GM18520 (cell line): ENCODE results near the gene FARP1.

Source experiments
- ATAC-seq: cut with Tn5 transposase; IDR thresholded peaks from one replicate; pipeline ENCODE4 v1.9.1; 2021; ENCODE audit not compliant: unreplicated experiment

FARP1 gene

DNA sequence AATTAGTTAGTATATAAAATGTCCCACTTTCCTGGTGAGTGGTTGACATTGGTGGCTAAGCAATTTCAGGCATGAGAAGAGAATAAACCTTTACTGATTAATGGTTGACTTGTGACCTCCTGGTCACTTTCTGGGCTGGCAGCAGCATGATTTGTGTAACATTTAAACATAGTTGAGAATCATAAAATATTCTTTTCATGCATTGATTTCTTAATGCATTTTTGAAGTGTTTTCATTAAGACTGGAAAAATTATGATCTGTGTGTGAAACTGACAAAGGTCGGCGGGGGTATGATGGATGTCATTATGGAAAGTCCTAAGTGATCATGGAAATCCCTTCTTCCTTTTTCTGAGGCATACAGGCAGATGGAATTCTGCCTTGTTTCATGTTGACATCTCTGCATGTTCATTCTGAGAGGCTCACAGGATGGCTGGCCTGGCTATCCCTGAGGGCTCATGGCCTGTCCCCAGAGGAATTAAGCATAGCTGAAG is 132.8 kb downstream of the FARP1 start:
- no peak for ATAC-seq

DNA sequence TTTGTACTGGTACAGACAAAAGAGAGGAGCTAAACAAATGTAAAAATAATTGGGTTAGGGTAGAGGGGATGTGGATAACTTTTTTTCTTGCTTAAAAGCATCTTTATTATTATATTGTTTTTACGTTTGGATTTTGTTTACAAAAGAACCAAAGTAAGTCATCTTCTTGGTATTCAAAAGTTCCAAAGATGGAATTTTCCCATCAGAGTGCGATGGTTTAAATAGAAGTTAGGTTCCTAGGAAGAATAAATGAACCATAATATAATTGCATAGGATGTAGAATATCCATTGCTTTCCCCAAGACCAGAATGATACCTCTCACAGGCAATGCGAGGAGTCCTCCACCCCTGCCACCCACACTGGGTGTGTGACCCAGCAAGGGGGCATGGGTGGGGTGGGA is 133.6 kb downstream of the FARP1 start:
- no peak for ATAC-seq

DNA sequence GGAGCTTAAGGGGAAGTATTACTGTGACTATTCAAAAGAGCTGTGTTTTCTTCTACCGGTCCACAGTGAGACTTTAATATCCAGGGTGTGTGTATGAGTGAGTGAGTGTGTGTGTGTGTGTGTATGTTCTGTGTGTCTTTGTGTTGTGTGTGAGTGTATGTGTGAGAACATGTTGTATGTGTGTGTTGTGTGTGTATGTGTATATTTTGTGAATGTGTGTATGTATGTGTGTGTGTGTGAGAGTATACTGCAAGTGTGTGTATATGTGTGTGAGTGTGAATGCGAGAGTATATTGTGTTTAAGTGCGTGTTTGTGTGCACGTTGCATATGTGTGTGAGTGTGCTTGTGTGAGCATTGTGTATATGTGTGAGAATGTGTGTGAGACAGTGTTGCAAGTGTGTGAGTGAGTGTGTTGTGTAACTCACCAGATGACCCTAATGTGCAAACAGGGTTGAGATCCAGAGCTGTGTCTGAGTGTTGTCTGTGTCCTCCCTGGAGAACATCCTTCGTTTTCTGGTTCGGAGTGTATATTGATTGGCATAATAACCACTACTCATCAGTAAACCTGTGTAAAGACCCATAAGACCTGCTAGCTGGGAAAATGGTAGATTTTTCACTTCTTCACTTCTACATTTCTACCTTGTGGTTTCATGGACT is 135.3 kb downstream of the FARP1 start:
- ATAC-seq: no peak

DNA sequence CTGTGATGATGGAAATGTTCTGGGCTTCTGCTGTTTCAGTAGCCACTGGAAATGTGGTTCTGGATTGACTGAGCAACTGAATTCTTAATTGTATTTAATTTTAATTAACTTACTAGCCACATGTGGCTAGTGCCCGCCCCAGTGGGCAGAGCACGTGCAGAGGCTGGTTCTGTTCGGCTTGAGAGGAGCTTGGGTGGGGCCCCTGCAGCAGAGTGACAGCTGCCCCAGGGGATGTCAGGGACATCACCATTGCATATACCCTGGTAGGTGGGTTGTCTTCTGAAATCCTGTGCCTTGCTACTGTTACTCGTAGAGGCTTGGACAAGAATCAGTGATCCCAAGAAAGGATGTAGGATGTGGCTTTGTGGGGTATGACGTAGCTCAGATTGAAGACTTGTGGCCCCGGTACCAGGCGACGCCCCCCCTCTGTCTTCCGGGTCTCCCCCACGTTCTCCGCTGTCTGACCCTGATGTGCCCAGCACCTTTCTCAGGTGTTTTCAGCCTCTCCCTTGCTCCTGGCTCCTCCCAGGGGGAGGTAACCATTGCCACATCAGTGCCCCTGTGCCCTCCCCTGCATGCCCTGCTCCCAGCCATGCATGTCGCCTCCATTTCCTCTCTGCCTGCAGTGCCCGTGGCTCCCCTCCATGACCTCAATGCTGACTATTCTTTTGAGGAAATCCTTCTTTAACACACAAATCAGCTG is 136.7 kb downstream of the FARP1 start:
- no peak for ATAC-seq

DNA sequence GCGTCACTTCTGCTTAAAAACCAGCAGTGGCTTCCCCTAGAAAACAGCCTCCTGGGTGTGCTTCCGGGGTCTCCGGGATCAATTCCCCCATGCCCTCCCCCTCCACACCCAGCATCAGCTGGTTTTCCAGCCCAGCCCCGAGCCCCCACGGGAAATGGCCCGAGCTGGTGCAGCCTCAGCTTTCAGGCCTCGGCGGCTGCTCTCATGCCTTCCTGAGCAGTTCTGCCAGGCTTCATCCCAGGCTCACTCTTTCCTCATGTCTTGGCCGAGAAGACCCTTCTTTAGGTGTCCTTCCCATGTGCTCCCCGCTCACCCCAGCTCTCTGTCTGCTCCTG is 137.2 kb downstream of the FARP1 start:
- no peak for ATAC-seq

DNA sequence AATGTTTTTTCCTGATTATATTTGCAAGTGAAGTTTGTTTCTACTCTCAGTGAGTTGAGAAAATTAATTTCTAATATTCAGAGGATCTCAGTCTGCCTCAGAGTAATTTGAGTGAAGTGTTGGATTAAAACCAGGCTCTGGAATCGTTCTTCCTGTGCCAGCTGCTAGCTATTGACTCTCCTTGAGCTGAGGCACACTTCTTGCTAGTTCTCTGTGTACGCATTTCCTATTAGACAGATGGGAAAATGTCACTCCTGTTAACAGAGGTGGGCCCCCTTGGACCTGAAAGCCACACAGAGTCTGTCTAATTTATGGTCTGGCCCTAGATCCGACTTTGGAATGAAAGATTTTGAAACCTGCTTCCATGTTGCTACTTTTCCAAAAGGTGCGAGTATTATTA is 141.8 kb downstream of the FARP1 start:
- ATAC-seq: no peak

DNA sequence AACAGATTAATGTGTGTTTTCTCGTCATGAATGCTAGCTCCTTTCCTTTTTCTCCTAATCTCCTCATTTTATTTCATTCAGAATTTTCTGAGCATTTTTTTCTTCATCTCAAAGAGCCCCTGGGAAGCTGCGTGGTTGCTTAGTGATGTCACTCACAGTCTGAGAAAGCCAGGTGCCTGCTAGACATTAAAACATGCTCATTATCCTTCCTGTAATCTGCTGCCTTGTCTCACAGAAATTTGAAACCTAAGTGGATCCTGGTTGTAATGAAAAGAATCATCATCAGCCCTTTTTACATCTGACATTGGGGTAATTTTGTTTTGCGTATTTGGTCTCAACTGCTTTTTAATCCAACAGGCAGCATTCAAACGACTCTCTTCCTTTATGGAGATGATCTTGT is 142.4 kb downstream of the FARP1 start:
- ATAC-seq: no peak

DNA sequence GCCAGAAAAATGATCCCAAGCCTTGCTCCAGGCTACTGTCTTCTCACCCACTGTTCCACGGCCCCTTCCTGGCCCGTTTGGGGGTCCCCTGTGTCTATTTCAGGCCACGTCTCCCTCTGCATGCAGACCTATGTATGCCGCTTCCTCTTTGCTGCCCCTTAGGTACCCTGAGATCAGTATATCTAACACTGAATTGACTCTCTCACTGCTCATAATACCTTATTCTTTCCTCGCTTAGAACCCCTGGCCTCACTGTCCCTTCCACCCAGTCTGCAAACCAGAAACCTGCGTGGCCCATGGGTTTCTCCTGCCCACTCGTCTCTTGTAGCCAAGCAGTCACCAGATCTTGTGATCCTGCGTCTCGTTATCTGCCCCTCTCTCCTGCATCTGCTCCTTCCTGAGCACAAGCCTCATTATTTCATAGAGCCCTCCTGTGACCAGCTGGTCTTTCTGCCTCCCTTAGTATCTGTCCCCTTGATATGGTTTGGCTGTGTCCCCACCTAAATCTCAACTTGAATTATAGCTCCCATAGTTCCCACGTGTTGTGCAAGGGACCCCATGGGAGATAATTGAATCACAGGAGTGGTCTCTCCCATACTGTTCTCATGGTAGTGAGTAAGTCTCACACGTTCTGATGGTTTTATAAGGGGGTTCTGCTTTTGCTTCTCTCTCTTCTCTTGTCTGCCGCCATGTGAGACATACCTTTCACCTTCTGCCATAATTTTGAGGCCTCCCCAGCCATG is 143.1 kb downstream of the FARP1 start:
- no peak for ATAC-seq

DNA sequence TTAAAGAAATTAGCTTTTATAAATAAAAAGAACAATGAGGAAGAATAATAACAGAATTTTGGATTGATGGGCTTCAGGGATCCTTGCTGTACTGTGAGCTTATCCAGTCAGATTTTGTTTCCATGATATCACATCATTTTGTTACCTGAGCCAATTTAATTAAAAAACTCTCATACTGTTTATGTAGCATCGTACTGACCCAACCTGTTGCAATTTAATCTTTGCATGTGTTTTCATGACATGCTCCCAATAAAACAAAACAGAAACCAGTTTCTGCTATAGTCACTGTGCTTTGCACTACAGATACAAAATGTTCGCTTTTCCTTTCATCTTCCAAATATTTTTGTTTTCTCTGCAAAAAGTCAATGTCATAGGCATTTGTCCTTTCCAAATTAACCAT is 143.9 kb downstream of the FARP1 start:
- ATAC-seq: no peak

DNA sequence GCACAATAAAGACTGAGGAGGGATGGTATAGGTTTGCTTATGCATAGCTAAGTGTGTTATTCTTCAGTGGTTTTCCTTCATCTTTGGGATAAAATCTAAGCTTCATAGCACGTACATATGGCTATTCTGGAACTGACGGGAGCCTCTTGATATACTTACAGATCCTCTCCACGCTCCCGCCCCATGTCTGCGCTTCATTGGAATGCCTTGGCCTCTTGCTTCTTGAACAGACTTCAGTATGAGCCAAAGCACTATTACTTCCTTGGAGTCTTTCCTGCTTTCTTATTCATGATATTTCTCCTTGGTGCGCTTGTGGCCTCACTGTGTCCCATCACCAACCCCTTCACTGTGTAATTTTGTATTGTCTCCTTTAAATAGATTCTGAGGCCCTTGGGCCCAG is 145.3 kb downstream of the FARP1 start:
- no peak for ATAC-seq

DNA sequence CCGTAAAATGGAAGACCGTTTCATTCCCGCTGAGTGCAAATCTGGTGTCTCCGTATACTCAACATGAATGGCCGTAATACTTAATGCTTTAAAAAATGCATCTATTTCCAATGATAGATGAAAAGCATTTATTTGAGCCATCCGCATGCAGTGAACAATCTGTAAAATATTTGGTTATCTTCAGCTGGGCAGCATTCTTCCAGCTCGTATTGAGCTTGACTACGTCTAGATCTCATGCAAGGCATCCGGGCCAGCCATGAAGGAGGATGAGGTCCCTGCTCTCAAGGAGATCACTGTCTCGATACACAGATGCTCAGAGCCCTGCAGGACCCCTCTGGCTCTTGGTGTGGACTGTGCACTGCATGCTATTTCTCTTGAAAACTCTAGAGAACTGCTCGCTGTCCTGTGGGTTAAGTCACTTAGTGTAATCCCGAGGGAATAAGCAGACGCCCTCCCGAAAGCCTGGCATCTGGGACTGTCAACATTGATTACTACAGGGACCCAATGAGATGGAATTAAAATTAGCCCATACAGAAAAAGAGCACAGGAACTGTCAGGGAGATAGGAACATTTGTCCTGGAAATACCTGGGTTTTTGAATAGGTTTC is 146.5 kb downstream of the FARP1 start:
- no peak for ATAC-seq

DNA sequence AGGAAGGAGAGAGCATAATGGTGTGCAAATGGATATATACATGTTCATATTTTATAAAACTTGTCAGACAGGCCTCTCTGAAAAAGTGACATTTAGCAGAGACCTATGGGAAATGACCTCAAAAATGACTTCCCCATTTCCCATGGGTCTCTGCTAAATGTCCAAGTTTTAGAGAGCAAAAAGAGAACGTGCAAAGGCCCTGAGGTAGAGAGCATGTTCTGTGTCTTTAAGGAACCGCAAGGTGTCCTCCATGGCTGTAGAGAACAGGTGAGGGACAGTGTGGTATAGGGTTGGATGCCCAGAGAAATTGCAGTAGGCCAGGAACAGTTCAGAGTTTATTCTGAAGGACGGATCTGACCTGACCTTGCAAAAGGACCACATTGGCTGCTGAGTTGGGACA is 147.4 kb downstream of the FARP1 start:
- no peak for ATAC-seq

DNA sequence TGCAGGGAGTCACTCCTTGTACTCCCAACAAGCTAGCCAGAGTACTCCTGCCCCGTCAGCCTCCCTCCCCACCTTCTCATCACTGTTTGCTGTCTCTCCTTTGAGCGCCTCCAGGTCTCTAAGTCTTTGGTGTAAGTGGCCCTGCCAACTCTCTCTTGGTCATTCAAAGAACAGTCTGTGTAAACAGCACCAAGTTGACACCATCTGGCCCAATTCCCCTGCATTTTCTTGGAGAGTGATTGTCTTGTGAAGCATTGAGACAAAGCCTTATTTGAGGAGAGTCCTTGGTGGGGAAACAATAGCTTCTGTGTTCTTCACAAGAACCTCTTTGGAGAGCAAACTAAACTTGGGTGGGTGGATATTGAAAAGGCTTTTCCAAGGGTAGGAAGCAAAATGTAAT is 148.8 kb downstream of the FARP1 start:
- ATAC-seq: no peak

DNA sequence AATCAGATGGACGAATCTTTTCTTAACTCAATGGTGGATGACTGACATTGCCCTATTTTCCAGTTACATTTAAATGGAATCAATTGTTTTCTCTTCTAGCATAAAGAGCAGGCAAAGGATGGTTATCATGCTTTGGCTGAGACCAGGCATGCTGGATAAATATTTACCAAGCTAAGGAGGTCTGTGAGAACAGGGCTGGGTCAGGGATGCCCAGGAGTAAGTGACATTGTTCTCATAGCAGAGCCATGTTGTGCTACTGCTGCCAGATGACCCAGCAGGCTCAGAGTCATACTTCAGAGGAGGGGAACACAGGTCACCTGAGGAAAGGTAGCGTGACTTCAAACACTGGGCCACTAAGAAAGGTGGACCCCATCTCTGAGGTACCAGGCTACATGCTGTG is 150.2 kb downstream of the FARP1 start:
- no peak for ATAC-seq

DNA sequence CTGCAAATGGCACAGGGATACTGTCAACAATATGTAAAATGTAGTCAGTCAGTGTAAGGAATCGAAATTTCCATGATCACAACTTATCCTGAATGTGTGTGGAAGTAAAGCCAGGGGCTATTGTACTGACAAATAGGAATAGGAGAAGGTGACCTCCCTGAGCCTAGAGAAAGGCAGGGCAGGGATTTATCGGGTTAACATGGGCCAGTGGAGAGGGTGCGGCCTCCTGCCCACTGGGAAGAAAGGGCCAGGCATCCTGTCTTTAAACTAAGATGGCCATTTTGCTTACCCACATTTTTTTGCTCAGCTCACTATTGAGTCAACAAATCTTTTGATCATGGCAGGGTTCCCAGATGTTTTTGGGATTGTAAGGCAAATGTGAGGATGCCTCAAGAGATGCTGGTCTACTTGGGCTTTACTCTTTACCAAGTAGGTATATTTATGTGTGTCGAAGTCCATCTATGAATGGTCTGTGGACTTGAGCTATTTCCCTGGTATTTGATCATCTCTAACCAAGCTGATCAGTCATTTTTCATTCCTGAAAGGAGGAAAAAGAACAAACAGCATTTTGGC is 150.8 kb downstream of the FARP1 start:
- no peak for ATAC-seq

DNA sequence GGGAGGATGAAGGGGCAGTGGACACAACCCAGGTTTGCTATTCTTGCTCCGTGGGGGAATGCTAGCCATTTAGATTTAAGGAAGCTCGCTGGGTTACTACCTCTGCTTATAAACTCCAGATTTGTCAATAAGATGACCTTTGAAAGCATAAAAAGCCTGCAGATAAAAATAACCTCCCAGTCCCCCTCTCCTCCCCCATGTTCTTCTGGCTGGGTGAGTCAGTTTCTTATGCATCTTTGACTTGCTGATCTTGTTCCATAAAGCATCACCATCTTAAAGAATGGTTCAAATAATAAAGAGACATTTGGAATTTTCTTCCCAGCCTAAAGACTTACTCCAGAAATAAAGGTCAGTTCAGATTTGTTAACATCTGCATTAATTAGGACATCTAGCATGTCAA is 152.5 kb downstream of the FARP1 start:
- ATAC-seq: no peak

DNA sequence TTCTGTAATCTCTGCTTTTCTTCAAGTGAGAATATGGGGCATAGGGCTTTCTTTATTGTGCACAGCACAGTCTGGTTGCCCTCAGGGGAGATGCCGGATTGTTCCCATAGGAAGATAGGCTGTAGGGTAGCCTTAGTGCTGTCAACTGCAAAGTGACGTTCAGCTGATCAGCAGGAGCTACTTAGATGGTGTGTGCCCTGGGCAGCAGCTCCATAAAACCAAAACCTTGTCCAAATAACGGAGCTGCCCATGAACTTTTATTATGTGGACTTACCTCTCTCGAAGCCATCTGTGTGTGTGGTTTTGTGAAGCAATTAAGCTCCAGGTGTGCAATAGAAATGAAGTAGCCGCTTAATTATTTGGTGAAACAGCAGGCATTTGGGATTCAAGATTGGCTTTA is 154.2 kb downstream of the FARP1 start:
- ATAC-seq: no peak

DNA sequence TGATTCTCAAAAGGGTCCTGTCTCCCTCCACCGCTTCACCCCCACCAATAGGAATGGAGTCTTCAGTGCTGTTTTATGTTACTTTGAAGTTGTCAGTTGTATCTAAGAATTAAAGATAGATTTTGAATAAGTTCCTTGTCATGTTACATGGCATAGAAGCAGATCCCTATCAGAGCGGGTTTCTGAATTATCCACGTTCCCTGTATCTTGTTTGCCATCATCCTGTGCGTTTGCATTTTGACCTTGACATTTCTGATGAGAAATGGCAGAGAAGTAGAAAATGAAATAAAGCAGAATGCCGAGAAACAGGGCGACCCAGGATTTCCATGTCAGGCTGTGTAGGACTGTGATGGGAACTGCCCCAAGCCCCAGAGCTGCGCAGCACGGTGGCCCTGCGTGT is 154.9 kb downstream of the FARP1 start:
- ATAC-seq: no peak

DNA sequence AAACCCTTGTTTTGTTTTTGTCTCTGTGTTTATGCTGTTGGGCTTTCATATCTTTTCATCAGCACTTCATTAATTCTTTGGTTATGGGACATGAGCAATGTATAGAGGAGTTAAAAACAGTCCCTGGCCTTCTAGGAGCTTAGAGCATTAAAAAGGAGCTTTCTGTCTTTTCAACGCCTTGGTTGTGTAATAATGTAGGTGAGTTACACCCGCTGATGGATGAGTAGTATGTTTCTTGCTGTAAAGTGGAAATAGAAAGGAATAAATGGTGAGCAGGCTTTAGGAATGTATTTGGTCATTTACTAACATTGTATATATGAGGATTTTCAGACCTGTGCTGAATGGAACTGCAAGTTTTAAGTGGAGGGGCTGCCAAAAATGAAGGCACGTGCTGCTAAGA is 155.7 kb downstream of the FARP1 start:
- no peak for ATAC-seq

DNA sequence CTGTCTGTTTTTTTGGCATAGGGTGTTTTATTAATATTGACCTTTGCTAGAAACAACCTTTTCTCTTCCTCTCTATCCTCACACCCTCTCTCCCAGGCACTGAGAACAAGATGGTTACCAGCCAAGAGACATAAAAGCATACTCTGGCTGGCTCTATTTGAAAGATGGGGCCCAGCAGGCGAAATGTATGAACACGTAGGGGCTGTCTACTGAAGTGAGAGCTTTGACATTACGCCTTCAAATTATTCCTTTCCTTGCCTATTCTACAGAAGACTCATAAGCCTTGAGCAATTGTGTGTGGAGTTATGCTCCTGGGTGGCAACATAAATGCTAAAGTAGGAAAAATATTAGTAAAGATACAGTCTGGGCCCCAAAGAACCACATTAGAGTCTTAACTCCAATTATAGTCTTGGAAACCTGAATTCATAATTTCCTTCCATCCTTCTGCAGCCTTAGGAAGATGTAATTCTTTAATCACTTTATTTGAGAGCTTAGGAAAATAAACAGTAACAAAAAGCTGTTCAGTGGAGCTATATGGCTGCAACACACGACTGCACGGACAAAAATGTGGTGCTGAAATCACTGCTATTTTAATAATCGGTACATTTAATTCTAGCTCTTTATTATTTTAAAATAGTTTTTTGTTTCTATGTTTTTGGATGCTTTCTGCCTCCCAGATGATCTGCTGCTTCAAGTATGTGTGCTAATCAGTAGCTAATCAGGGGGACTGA is 156.5 kb downstream of the FARP1 start:
- ATAC-seq: no peak

DNA sequence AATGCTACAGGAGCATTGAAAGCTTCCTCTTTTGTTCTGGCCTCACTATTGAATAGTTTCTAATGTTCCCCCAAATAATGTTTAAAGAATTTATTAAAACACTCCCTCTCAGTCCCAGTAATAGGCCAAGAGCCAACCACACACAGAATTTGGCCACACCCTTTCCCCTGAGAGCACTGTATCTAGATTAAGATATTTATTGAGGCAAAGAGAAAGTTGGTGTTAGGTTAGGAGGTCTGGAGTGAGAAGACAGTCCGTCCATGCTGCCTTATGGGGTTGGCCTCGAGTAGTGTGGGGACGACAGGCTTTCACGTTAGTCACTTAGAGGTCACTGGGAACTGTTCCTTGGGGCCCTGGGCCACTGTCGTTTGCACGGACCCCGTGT is 157.1 kb downstream of the FARP1 start:
- ATAC-seq: no peak
